ENCODE measurements around the gene HOXC10. TPM values are rescaled to one million over a fixed set of nuclear protein-coding genes. Genes with fewer than 3 reads are reported as not detected.

HOXC10 gene
- total RNA-seq, 6 donors from 2014 or later: not detected

- DNase-seq: peak in 1 of 2 donors; percentile 24
- 14 to 24% methylated on average over 20 of the region's 20 CpGs for WGBS, 2 donors
- Histone ChIP-seq H3K4me1 (peaks cover 14 to 36% (median 25%) of the 10 kb centered on the region in 4 donors), H3K27ac (no peak overlapping the region), H3K36me3 (no peaks in the 10 kb centered on the region), H3K9me3 (no peaks in the 10 kb centered on the region), H3K27me3 (peaks cover 3 to 93% (median 53%) of the 10 kb centered on the region in 4 donors), H3K4me3 (no peak overlapping the region)
- TF ChIP-seq POLR2A (IDR thresholded peaks at IDR 0.05): no peak
- TF ChIP-seq POLR2AphosphoS5 (IDR thresholded peaks at IDR 0.05): no peak
- no peak for TF ChIP-seq EP300 (IDR thresholded peaks at IDR 0.05)
- no peak for TF ChIP-seq CTCF (IDR thresholded peaks at IDR 0.05)
- ATAC-seq (ENCODE audit: low FRiP score in 2 of 2): no peak
Observed at GRCh38 chr12:54004063-54004840, 19.3 kb downstream of the HOXC10 start.

- 11 to 17% methylated on average over 26 to 28 of the region's 31 CpGs for WGBS, 2 donors
- Histone ChIP-seq H3K9me3 (no peaks in the 10 kb centered on the region), H3K36me3 (no peaks in the 10 kb centered on the region), H3K27ac (no peak overlapping the region), H3K4me3 (no peak overlapping the region), H3K4me1 (peaks cover 17 to 35% (median 22%) of the 10 kb centered on the region in 4 donors), H3K27me3 (peaks cover 4 to 93% (median 53%) of the 10 kb centered on the region in 4 donors)
- ATAC-seq (ENCODE audit: low FRiP score in 2 of 2) (peak in 1 of 2 donors; percentile 7), DNase-seq (peak in 1 of 2 donors; percentile 67)
- TF ChIP-seq EP300 (IDR thresholded peaks at IDR 0.05): no peak
- no peak for TF ChIP-seq POLR2A (IDR thresholded peaks at IDR 0.05)
- no peak for TF ChIP-seq POLR2AphosphoS5 (IDR thresholded peaks at IDR 0.05)
Observed at GRCh38 chr12:54004841-54005530, 20.0 kb downstream of the HOXC10 start.

GRCh38 chr12:54005531-54005852 lies 20.5 kb downstream of the HOXC10 start:
- DNase-seq: peak in 1 of 2 donors; percentile 82
- no peaks in the 10 kb centered on the region for H3K9me3 ChIP-seq
- no peak for ATAC-seq (ENCODE audit: low FRiP score in 2 of 2)
- H3K27ac ChIP-seq: no peak overlapping the region
- H3K27me3 ChIP-seq: peaks cover 4 to 93% (median 51%) of the 10 kb centered on the region in 4 donors
- TF ChIP-seq POLR2A (IDR thresholded peaks at IDR 0.05): no peak
- no peak for TF ChIP-seq EP300 (IDR thresholded peaks at IDR 0.05)
- TF ChIP-seq POLR2AphosphoS5 (IDR thresholded peaks at IDR 0.05): no peak
- TF ChIP-seq CTCF (IDR thresholded peaks at IDR 0.05): no peak
- H3K4me3 ChIP-seq: no peak overlapping the region
- peaks cover 13 to 30% (median 17%) of the 10 kb centered on the region in 4 donors for H3K4me1 ChIP-seq
- 8 to 12% methylated on average over 12 to 26 of the region's 26 CpGs for WGBS, 2 donors
- no peaks in the 10 kb centered on the region for H3K36me3 ChIP-seq

GRCh38 chr12:54005853-54006558 lies 21.1 kb downstream of the HOXC10 start:
- DNase-seq: peak; percentile 89 to 93
- ATAC-seq (ENCODE audit: low FRiP score in 2 of 2): peak; percentile 84 to 94
- WGBS, 2 donors: 7 to 9% methylated on average over 31 to 37 of the region's 39 CpGs
- peaks cover 12 to 27% (median 15%) of the 10 kb centered on the region in 4 donors for H3K4me1 ChIP-seq
- H3K36me3 ChIP-seq: no peaks in the 10 kb centered on the region
- H3K4me3 ChIP-seq: peak overlapping the region in 3 of 4 donors; percentile 19 to 42 (median 37)
- H3K27me3 ChIP-seq: peaks cover 3 to 93% (median 48%) of the 10 kb centered on the region in 4 donors
- TF ChIP-seq EP300 (IDR thresholded peaks at IDR 0.05) (no peak), CTCF (IDR thresholded peaks at IDR 0.05) (peak; percentile 92 to 96 (median 94))
- H3K27ac ChIP-seq: no peak overlapping the region
- H3K9me3 ChIP-seq: no peaks in the 10 kb centered on the region
